GM21360 (cell line): ENCODE measurements around the gene ZFHX3.
A peak's percentile ranks its signal among the peaks of the same experiment; 100 is the strongest.
"Not testable (repeated sequence)": the region's sequence is repeated elsewhere in the genome, so short reads cannot be mapped to it uniquely, and the experiment has no call there.

Source experiments
- ATAC-seq: cut with Tn5 transposase; IDR thresholded peaks from one replicate; pipeline ENCODE4 v1.9.1; 2021; ENCODE audit warnings: mild to moderate bottlenecking, moderate library complexity; ENCODE audit not compliant: unreplicated experiment

ZFHX3 gene

DNA sequence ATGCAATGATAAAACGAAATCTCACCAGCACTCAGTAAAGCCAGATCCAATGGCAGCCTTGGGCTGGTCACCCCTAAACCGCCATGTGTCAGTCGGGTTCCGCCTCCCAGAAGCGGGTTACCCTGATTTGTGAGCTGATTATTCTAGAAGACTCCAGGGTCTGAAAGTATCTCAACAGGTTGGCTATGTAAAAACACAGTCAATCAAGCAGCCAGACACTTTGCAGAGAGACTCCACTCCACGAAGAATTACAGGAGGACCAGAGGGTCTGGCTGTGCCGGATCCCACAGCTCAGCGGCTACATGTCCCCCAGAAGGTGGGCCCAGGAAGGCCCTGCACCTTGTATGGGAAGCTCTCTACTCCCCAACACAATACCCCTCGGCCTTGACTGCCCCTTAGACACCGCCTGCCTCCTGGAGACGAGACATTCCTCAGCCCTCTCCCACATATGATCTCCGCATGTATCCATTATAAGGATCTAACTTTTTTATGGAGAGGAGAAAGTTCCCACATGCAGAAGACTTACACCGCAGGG, 23.3 kb downstream of the ZFHX3 start:
- ATAC-seq = no peak

DNA sequence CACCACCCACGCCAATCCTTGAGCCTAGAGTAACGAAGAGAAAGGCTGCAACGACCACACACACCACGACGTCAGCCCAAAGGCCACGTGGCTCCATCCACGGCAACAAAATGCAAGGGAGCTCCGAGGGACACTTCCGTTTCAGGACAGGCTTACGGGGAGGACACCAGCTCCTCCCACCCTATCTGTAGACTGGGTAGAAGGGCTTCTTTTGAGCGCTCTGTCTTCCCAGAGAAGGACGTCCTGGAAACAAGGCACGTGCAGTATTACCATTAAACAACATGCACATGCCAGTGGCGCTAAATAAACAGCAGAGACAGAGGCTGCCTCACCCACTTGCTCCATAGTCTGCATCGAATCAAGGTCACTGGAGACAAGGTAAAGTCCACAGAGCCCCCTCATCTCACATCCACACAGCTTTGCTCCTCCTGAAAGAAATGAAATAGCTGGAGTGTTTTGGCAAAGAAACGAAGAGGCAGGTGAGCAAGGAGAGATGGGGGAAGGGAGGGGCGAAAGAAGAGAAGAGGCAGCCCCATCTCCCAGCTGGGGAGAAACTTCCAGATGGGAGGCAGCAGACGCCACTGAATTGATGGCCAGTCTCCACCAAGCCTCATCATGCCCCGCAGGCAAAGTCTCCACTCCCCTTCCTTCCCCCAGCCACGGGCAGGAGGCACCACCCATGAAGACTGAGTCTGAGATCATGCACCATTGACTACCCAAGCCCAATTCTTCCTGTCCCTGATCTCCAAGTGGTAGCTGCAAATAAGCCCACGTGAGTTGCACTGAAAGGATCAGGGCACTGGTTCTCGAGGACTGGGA, 24.0 kb downstream of the ZFHX3 start:
- ATAC-seq = no peak

DNA sequence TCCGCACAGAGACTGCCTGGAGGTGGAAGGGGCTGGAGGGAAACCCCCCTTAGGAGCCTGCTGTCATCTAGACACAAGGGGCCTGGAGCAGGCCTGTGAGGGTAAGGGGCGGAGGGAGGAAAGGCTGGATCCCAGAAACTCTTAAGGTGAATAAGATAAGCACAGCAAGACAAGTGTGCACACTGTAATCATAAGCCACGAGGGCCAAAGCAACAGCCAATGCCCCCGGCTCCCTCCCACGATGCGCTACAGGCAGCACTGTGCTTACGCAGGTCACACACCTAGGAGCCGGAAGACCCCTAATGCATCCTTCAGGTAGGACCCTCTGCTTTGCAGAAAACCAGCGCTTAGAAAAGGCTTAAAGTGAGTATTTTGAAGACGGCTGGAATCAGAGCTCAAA, 24.6 kb downstream of the ZFHX3 start:
- ATAC-seq = no peak

DNA sequence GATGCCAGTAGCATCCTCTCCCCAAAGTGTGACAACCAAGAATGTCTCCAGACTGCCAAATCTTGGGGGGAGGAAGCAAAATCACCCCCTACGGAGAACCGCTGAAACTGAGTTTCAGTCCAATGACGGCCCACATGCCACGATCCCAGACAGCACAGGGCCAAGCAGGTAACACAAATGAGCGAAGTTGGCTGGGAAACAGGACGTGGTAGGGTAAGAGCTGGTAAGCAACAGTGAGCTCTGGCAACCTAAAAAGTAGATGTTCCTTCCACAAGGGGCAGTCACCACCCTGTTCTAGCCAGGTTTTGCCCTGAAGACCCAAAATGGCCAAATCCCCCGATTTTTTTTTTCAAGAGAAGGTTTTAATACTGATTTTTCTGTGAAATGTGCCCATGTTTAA, 25.4 kb downstream of the ZFHX3 start:
- no peak for ATAC-seq

DNA sequence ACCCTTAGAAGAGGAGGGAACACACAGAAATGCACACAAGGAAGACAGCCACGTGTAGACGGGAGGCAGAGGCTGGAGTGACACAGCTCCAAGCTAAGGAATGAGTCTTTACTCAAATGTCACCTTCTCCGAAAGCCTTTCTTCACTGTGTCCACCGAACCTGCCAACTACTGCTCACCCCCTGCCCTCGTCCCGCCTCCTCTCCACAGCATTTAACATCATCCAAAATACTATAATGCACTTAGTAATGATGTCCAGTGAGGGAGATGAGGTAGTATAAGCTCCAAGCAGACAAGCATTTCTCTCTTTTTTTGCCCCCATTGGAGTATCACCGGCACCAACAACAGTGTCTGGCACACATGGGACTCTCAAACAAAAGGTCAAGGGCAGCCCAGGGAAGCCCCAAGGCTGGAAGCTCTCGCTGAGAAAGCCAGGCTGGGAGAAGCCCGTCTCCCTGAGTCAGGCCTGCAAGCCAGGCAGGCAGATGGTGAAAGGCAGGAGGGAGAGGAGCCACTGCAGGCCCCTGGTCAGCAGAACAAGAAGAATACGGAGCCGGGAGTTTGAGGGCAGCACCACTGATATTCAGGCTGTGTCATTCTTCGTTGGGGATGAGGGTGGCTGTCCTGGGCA, 25.9 kb downstream of the ZFHX3 start:
- ATAC-seq = no peak

DNA sequence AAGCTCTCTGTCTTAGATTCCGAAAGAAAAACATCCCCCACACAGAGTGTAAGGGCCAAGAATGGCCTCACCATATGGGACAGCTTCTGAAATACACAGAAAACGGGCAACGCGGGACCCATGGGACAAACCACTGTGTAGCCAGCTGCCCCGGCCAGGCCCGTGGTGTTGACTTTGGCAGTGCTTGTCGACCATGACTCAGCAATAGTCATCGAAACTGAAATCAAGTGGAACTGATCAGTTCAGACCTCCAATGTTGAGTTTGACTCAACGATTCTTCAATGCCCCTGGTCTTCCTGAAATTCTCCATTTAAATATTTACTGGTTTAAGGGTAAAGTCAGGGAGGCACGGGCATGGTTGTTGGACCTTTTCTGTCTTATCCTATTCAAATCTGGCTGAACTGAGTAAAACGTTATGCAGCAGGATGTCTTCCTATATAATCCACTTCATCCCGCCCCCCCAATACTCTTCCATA, 27.5 kb downstream of the ZFHX3 start:
- ATAC-seq = no peak

DNA sequence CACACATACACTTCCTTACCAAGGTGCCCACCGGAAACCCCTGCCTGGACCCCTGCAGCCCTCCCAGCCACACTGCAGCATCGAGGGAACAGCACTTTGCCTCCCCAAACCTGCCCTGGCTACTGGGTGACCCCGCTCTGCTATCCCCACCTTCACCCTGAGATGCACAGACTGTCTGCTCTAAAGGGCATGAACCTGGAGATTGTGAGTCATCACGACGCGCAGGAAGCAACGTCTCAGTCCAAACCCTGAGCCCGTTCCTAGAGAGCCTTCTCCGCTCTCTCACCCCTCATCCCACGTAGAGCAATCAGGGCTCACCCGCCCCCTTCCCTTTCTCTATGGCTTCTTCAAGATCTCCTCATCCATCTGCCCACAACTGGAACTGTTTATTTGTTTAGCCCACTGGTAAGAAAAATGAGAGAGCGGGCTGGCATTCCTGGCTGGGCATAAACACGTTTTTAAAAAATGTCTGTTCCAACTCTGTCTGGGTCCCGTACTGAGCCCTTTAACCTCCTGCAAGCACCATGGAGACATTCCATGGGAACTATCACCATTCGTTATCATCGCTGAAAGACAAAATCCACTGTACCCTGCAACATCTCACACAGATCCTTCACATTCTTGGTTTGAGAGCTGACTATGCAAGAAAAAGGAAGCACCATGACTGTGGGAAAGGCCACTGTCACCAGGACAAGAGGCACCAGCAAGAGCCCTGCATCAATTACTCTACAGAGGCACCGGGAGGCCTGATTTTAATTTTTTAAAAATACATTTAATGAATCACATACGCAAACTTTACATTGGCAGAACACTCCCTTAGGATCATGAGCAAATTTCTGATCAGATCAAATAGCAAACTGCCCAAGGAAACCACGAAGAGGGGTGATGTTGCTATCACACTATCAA, 28.2 kb downstream of the ZFHX3 start:
- no peak for ATAC-seq

DNA sequence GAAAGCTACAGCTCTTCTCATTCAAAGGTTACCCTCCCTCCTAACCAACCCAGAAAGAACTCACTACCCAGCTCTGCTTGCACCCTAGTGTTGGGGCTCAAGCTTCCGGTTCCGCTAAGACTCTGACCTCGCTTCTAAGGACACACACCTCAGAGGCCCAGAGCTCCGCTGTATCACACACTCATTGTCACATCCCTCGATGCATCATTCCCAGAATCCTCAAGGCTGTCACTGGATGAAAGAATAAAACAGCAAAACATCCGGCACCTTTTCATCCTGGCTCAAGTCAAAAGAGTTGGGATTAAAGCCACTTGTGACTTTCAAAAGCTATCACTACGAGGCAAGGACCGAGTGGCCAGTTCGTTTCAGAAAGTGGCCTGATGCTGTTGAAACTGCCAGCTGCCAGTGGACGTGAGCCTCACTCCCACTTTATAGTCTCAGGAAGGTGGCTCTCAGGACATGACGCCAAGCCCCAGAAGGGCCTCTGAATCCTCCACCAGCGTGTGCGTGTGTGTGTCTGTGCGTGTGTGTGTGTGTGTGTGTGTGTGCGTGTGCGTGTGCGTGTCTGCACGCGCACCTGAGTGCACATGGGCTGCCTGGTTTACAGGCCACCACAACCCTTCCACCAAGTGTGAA, 29.0 kb downstream of the ZFHX3 start:
- no peak for ATAC-seq

DNA sequence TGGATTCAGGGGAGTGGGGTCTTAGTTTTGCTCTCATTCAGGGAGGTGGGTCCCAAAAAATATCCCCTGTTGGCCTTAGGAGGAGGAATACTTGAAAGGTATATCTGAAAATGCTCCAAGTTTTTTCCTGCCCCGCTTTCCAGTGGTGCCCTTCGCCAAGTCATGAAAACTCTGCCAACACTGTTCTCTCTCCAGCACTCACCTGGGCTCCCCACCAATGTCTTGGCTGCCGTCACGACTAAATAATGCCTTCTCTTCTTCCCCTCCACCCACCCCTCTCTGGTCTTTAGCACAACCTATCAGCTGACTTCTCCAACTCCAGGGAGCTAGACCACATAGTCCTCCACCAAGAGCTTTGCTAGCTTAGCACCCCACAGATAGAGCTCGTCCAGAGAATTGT, 30.6 kb downstream of the ZFHX3 start:
- ATAC-seq = no peak

DNA sequence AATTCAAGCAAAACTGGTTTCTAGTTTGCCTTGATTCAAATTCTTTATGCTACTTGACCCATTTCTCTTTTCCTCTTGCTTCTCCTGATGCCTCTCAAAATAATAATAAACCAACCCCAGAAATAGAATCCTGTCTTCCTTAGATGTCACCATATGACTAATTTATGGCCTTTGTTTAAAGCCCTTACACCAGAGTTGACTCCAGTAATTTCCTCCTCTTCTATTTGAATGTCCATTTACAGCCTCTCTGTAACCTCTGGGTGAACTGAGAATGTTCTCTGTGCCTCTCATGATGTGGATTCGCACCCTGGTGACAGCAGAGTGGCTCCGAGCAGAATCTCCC, 31.5 kb downstream of the ZFHX3 start:
- peak; percentile 72 for ATAC-seq

DNA sequence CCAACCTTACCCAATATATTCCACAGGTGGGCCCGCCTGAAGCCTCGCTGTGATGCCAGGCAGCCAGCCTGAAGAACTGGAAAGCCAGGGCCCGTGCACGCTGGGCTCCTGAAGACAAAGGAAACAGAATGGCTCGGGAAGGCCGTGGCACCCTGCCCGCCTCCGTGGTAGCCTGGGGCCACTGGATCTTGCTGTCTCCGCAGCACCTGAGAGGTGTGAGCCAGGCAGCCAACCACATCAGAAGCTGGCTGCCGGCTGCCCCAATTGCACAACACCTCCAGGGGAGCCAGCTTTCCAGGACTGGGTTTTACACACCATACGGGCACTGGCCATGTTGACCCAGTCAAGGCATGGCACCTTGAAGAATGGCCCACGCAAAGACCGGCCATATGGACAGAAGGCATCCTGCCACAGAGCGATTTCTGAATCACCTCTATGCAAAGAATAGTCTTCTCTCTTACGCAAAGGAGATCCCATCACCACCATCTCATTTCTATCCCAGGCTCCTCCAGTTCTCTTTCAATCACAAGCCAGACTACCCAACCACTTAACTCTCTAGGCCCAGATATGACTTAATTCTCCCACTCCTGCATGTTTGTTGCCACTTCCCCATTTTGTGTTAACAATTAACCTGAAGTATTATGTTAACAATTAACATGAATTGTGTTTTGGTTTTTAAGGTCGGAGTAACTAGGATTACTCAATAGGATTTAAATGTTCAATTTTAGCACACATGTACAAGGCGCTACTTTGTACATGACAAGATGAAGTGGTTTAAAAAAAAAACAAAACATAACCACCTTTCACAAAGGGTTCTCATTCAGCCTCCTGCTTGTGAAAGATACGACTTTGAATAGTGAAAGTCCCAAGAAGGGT, 32.1 kb downstream of the ZFHX3 start:
- ATAC-seq = peak; percentile 61

DNA sequence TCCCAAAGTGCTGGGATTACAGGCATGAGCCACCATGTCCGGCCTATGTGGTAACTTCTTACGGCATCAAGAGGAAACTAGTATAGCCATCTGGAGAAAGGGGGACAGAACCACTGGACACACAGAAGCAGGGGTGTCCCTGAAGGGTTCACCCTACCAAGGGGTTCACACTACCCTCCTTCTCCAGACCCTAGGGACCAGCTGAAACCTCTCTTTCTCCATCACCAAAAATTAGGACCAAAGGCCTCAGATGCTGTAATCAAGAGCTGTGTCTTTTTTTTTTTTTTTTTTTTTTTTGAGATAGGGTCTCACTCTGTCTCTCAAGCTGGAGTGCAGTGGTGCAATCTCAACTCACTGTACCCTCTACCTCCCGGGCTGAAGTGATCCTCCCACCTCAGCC, 33.2 kb downstream of the ZFHX3 start:
- ATAC-seq = no peak

DNA sequence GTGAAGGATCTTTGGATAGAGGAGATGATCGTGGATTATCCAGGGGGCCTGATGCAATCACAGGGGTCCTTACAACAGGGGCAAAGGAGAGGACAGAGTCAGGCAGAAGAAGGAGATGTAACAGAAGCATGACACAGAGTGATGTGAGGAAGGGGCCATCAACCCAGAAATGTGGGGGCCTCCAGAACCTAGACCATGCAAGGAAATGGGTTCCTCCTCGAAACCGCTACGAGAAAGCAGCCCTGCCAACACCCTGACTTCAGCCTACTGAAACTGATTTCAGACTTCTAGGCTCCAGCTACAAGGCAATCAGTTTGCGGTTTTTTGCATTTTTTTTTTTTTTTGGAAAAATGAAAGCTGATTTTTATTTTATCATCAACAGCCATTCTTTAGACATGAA, 34.0 kb downstream of the ZFHX3 start:
- ATAC-seq = no peak

DNA sequence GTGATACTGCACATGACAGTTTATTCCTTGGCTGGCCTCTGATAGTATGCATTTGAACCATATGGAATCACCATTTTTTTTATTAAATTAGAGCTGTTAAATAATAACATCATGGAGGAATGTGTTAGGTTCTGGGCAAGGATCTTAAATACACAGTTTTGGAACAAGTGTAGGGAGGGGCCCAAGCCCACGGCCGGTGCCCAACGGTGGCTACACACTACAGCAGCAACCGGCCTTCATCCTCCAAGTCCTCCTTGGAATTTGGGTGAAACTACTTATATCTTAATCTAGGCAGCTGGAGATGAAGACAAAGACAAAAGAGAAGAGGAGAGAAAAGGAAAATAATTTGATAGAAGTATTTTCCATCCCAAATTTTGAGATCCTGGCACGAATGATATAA, 35.6 kb downstream of the ZFHX3 start:
- ATAC-seq = no peak

DNA sequence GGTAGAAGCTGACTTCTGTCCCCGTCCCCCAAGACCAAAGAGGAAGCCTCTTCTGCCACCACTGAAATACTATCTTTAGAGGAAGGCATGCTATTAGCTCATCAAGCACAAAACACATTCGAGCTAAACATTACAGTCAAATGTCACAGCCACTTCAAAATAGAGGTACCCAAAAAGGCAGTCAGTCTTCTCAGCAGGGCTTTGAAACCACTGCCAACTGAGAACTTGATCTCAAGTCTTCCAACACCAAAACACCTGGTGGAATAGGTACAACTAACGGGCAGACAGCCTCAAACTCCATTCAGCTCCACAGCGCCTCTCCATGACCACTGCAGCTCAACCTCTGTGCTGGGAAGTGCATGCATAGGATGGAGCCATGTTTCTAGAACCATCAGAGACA, 36.0 kb downstream of the ZFHX3 start:
- ATAC-seq = no peak

DNA sequence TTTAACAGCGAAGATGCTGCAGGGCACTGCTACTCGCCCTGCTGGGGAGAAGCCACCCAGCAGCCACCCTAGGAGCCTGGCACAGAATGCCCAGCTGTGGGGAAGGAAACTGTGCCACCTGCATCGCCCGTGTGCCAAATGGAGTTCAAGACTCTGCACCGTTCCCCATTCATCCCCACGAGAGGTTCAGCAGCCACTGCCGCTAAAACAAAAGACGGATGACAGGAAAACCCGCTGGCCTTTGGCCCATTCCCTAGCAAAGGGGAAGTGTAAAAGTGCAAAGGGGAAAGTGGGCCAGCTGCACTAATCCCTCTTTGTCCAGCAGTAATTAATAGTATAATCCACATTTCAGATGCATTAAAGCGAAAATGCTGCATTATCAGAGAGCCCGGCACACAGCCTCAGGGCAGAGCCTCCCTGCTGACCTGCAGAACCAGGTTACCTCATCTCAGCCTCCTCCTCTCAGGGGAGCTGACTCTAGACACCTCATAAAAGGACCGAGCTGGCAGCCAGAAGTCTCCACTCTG, 37.7 kb downstream of the ZFHX3 start:
- ATAC-seq = no peak

DNA sequence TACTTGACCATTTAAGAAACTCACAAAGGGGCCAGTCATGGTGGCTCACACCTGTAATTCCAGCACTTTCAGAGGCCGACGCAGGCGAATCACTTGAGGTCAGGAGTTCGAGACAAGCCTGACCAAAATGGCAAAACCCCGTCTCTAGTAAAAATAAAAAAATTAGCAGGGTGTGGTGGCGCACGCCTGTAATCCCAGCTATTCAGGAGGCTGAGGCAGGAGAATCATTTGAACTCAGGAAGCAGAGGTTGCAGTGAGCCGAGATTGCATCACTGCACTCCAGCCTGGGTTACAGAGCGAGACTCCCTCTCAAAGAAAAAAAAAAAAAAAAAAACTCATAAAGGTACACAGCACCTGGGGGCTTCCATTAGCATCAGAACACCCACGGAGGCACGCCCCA, 38.2 kb downstream of the ZFHX3 start:
- not testable (repeated sequence) for ATAC-seq

DNA sequence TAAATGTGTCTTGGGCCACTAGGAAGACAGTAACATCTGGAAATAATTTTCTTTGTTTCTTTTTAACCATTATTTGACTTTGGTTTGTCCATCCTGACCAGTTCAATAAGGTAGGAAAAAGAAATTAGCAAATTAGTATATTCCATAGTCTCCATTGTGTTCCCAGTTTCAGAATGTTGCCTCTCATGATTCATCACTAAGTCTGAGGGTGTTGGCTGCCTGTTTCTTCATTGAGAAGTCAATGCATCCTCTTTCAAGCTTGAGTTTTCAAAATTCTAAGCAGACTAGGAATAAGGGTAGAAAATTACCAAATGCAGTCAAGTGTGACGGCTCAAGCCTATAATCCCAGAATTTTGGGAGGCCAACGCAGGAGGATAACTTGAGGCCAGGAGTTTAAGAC, 41.9 kb downstream of the ZFHX3 start:
- no peak for ATAC-seq

DNA sequence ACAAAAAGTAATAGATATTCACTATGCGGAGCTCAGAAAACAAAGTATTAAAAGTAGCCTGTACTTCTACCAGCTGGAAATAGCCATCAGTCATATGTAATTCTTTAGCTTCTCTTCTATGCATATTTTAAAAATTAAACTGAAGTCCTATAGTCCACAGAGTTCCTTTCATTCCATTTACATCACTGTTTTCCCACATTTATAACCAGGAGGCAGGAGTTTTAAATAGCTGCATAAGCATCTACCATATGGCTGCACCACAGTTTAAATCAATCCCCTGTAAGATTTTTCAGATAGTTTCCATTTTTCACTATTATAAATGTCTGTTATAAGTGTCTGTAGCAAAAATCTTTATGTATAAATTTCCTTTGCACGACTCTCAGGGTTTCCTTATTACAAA, 45.1 kb downstream of the ZFHX3 start:
- no peak for ATAC-seq
